HG02840 (cell line): ENCODE measurements around the gene TSC22D2.

Experiments used
- ATAC-seq: cut with Tn5 transposase; IDR thresholded peaks from one replicate; pipeline ENCODE4 v1.9.1; 2021; ENCODE audit warnings: mild to moderate bottlenecking, moderate library complexity, moderate number of reproducible peaks; ENCODE audit not compliant: unreplicated experiment, low FRiP score

The TSC22D2 gene

DNA sequence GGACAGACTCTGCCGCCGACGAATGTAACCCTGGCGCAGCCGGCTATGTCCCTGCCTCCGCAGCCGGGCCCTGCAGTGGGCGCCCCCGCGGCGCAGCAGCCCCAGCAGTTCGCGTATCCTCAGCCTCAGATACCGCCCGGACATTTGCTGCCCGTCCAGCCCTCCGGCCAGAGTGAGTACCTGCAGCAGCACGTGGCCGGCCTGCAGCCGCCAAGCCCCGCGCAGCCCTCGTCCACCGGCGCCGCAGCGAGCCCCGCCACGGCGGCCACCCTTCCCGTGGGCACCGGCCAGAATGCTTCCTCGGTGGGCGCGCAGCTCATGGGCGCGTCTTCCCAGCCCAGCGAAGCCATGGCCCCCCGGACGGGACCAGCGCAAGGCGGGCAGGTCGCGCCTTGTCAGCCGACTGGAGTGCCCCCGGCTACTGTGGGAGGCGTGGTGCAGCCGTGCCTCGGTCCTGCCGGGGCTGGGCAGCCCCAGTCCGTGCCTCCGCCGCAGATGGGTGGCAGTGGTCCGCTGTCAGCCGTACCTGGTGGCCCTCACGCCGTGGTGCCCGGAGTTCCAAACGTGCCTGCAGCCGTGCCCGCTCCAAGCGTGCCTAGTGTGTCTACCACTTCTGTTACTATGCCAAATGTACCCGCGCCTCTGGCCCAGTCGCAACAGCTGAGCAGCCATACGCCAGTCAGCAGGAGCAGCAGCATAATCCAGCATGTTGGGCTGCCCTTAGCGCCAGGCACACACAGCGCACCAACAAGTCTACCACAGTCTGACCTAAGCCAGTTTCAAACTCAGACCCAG is 2.4 kb downstream of the TSC22D2 start:
- ATAC-seq: no peak

DNA sequence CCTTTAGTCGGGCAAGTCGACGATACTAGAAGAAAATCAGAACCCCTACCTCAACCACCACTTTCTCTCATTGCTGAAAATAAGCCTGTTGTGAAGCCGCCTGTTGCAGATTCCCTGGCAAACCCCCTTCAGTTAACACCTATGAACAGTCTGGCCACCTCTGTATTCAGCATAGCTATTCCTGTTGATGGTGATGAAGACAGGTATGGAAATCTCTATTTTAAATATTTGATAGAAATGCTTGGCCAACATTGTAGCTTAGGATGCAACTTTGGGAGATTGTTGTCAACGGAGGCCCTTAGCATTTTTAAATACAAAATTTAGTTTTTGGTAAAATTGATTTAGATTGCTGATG is 3.0 kb downstream of the TSC22D2 start:
- ATAC-seq: no peak

DNA sequence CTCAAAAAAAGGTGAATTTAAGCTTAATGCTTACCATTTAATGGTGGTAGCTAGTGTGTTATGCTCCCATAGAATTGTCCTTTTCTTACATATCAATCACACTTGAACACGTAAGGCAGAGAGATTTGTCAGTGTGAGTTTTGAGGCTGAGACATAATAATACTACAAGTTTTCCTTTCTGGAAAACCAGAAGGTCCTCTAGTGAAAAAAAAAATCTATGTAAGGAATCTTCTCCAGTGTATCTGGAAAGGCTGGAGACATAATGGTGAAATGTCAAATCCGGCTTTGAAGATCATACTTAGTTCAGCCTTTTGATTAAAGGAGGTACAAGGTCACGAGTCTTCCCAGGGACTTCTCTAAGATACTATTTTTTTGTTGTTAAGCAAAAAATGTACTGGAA is 3.4 kb downstream of the TSC22D2 start:
- no peak for ATAC-seq

DNA sequence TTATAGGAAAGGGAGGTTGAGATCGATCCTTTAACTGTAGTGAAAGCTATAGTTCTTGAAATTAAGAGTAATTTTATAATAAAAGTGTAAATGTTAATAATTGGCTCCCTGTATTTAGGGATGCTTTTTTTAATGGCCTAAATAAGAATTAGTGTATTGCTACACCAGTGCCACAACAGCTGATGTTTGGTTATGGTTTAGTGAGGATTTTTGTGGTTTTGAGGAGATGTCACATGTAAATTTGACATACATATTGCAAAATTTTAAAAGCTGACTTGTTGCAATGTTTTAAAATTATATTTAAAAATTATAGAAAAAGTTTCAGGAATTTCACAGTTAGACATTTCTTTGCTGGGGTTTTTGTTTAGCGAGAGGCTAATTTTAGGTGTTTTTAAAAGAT is 3.9 kb downstream of the TSC22D2 start:
- no peak for ATAC-seq

- no peak for ATAC-seq
Measured at GRCh38 chr3:150412561-150413231, 4.6 kb downstream of the TSC22D2 start.

GRCh38 chr3:150414258-150414657 is 6.2 kb downstream of the TSC22D2 start:
- no peak for ATAC-seq

GRCh38 chr3:150414959-150415358 is 6.9 kb downstream of the TSC22D2 start:
- no peak for ATAC-seq

DNA sequence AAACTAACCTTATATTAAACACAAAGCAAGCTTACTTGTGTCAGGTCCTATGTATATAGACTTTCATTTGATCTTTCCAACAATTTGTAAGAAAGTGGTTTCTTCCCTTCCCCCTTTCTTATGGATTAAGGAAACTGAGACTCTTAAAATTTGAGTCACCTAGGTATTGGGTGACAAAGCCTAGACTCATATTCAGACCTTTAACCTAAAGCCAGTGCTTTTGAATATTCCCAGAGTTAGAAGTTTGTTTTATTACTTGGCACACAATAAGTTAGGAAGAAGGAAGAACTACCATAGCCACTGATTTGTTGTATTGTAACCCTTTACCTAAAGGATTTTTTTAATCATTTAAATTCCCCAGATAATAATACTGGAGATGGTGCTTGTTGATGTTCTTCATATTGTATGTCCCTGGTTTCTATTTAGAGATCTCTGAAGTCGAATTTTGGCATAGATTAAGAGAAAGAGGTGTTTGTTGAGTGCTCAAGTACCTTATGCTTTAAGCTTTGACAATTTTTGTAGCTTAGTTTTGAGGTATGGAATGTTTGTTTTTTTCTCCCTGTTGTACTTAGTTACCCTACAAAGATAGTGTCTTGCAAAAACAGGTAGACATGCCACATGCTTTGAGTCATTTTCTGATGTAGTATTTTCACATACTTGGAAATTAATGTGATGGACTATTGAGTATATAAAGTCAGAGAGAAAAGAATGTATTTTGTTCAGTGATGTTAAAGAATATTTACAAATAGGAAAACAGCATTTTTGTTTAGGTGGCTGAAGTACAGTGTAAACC is 11.2 kb downstream of the TSC22D2 start:
- no peak for ATAC-seq

DNA sequence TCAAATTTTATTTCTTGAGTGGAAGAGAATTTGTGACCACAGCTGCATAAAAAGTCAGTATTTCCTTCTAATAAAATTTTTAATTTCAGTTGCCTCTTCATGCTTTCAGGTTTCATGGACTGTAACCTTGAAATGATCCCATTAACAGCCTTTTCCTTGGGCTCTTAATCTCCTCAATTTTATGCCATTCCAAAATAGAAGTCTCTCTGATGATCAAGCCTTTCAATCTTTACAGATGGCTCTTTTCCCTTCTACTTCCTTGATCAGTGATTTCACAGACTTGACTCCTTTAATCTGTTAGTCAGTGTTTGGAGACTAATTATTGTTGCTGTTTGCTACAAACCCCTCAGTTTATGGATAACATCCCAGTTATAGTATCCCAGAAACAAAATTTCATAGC is 11.9 kb downstream of the TSC22D2 start:
- ATAC-seq: no peak

DNA sequence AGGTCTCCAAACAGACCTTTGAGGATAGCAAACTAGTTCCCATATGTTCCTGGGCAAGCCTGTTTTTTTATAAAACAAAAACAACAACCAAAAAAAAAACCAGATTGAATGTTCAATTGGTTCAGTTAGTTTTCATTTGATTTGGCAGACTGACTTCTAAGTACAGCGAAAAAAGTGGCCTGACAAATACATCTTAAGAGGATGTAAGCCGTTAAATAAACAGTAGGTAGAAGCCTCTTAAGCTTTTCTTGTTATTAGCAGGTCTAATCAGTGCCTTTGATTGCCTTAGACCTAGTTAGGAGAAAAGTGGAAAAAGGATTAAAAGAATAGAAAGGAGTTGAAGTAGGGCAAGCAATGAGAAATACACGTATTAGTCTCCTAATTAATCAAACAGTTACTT is 13.2 kb downstream of the TSC22D2 start:
- no peak for ATAC-seq

- ATAC-seq: no peak
Measured at GRCh38 chr3:150421799-150422548, 13.9 kb downstream of the TSC22D2 start.

GRCh38 chr3:150422907-150423306 is 14.8 kb downstream of the TSC22D2 start:
- no peak for ATAC-seq

DNA sequence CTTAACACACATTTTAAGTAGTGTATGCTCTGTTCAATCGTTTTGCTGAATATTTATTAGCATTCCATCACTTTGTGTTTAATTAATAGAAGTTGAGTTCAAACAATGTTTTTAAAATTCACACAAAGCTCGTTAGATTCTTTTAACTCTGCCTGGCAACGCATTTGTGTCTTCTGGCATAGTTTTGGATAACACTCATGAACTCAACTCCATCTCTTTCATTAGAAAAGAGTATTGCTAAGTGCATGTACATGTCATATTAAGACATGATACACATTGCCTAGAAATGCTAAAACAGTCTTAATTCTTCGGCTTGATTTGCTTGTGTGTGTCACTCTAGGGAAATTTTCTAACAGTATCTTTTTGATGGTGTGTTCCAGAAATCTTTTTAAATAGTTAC is 15.7 kb downstream of the TSC22D2 start:
- no peak for ATAC-seq

DNA sequence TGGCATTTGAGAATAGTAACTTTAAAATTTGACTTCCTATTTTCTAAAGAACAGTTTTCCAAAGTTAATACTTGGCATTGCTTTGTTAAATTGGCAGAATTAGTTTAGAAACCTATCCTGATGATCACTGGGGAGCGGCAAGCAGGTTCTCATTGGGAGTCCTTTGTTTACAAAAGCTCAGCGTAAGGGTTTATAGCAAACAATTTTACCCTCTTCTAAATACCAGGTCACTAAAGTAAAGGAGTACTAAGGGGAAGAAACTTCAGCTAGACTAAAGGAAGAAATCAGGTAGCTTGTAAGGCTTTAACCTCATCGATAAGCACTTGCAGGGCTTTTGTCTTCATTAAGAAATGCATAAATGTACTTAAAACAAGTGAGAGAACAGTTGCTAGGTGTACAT is 18.2 kb downstream of the TSC22D2 start:
- ATAC-seq: no peak

- ATAC-seq: no peak
Measured at GRCh38 chr3:150428562-150428961, 20.5 kb downstream of the TSC22D2 start.

DNA sequence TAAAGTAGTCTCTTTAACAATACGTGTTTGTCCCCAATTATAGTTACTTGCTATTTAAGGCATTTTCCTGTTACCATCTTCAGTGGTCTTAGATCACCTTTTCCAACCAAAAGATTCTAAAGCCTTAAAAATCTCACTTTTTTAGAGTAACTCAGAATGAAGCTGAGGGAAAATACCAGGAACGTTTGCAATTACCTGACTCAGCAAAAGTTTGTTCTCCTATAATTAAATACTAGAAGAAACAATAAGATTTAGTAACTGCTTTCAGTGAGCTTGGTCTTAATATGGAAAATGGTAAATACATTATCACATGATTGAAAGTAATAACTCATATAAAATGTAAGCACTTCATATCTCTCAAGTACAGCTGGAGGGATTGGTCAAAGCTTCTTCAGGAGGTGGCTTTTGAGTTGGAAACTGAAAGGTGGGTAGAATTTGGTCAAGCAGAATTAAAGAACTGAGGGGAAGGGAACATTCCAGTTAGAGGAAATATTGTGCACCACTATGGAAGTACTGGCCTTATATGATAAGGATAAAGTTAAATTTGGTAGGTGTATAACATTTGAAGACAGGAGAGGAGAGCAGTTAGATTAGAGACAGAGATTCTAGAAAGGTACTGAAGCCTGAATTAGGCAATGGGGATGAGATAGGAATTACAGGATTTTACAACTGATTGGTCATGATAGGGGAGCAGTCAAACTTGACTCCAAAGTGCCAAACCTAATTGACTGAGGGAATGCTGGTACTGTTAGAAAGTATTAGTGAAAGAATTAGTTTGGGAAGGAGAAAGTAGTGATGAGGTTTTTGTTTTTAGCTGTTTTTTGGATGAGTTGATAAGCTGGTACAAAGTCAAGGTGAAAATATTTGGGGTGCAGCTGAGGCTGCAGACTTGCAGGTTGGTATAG is 21.9 kb downstream of the TSC22D2 start:
- no peak for ATAC-seq

- no peak for ATAC-seq
Measured at GRCh38 chr3:150433347-150433746, 25.2 kb downstream of the TSC22D2 start.

DNA sequence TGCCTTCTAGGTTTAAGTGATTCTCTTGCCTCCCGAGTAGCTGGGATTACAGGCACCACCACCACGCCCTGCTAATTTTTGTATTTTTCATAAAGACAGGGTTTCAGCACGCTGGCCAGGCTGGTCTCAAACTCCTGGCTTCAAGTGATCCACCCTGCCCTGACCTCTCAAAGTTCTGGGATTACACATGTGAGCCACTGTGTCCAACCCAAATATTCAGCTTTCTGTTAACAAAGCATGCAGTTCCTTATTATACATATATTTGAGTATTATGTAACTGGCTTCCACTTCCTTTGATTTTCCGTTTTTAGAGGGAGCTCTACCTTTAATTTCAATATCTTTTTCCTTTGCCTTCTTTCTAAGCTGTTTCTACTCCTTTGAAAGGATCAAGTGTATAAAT is 26.1 kb downstream of the TSC22D2 start:
- no peak for ATAC-seq

DNA sequence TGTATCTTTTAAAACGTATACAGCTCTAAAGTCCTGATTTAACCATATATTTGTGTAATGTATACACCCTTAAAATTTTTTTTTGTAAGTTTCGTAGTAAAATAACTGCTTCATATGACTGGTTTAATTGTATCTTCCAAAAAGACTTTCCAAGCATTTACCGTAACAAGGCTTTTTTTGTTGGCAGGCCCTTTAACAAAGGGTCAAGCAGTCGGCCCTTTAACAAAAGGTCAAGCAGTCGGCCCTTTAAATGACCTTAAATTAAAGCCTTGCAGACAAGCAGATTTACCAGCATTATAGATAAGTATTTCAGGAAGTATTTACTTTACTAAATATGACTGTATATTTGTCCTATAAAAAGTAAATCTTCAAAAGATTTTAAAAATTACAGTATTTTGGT is 28.1 kb downstream of the TSC22D2 start:
- ATAC-seq: no peak

DNA sequence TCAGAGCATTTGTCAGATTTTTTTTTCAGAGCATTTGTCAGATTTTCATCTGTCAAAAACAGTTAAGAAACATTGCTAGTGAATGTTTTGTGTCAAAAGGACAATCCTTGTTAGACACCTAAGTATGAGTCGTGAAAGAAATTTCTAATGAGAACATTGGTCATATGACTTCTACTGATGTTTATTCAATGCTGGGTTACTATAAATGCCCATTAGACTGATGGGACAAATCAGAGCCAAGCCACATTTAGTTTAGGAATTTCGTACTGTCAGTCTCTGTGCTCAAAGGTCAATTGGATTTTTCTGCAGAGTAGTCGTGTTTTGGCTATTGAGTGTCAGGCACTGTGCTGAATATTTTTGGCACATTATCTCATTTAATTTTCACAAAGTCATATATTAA is 31.6 kb downstream of the TSC22D2 start:
- ATAC-seq: no peak
